GM10847 (cell line): Measurements from ENCODE around the gene CRYBB1.

Experiments
- POLR2A ChIP-seq: IDR thresholded peaks from 2 replicates; pipeline ENCODE4 v1.6.1; 2011; ENCODE audit not compliant: insufficient read length; ENCODE audit errors: extremely low read depth

Gene CRYBB1

DNA sequence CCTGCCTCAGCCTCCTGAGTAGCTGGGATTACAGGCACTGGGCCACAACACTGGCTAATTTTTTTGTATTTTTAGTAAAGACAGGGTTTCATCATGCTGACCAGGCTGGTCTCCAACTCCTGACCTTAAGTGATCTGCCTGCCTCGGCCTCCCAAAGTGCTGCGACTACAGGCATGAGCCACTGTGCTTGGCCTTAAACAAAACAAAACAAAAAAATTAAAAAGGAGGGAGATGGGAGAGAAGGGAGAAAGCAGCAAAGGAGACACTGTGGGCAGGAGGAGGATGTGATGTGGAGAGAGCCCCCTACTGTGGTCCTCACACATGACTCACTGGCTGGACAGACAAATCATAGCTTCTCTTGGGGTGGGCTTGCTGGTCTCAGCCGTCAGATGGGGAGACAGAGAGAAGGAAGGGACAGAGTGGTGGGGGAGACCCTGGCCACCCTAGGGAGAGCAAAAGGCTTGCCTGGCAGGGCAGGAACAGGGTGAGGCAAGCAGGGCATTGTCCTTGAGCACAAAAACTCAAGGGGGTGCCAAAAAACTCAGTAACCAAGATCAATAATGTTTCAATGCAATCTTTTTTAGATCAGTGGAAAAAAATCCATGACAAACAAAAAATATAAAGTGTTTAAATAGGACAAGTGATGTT lies 59.5 kb downstream of the CRYBB1 start:
- no peak for TF ChIP-seq POLR2A

DNA sequence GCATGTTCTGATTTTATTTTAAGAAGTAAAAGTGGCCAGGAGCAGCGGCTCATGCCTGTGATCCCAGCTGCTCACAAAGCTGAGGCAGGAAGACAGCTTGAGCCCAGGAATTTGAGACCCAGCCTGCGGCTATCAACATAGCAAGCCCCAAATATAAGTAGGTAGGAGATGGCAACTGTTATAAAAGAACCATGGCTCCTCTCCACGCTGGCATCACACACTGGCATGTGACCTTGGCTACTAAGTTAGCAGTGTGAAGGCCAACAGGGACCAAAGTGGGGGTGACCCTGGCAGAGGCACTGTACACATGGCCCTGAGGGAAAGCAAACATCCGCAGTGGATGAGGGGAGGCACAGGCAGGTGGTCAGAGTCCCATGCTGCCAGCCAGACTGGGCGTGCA lies 60.9 kb downstream of the CRYBB1 start:
- TF ChIP-seq POLR2A = no peak

- TF ChIP-seq POLR2A = no peak
Measured at GRCh38 chr22:26555478-26555877, 62.3 kb downstream of the CRYBB1 start.

DNA sequence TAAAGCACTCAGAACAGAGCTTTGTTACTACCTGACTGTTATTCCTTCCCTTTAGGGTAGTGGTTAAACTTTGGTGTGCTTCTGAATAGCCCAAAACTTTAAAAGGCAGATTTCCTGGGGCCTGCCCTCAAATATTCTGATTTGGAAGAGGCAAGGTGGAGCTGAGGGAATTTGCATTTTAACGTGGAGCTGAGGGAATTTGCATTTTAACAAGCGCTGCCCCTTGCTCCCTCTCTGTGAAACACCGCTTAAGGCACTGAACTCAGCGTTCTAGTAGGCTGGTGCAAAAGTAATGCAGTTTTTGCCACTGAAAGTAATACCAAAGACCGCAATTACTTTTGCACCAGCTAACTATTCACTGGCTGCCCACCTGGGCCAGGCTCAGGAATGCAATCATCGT lies 62.9 kb downstream of the CRYBB1 start:
- no peak for TF ChIP-seq POLR2A

DNA sequence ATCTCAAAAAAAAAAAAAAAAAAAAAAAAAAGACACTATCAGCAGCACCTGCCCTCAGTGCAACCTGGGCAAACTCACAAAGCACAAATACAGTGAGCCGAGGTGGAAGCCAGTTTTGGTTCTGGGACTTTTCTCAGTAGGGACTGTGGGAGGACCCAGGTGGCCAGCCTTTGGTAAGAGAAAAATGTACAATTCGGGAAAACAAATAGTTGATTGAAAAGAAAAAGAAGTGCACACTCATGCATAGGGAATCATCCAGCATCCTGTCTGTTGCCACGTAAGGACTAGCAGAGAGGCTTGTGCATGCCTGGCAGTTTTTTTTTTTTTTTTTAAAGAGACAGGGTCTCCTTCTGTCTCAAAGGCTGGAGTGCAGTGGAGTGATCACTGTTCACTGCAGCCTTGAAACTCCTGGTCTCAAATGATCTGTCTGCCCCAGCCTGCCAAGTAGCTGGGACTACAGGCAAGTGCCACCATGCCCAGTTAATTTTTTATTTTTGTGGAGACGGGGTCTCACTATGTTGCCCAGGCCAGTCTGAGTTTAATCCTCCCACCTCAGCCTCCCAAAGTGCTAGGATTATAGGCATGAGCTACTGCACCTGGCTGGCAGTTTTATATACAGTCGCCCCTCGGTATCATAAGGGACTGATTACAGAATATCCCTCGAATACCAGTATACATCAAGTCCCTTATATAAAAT lies 64.6 kb downstream of the CRYBB1 start:
- no peak for TF ChIP-seq POLR2A

DNA sequence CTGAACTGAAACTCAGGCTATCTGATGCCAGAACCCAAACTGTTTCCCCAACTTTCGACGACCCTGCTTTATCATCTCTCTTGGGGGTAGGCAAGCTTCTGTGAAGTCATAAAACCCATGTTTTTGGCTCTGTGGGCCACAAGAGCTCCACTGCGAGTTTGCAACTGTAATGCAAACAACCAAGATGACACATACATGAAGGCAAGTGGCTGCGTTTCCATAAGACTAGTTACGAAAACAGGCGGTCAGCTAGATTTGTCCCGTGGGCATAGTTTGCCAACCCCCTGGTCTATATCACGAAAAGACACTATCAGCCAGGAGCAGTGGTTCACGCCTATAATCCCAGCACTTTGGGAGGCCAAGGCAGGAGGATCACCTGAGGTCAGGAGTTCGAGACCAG lies 65.4 kb downstream of the CRYBB1 start:
- no peak for TF ChIP-seq POLR2A

GRCh38 chr22:26551568-26551967 lies 66.3 kb downstream of the CRYBB1 start:
- TF ChIP-seq POLR2A = no peak

GRCh38 chr22:26550498-26551033 lies 67.3 kb downstream of the CRYBB1 start:
- TF ChIP-seq POLR2A = no peak

GRCh38 chr22:26549902-26550497 lies 67.8 kb downstream of the CRYBB1 start:
- TF ChIP-seq POLR2A = no peak
